Subcutaneous adipose tissue (tissue), 4 donors: ENCODE measurements around the gene S100G. TPM values are rescaled to one million over a fixed set of nuclear protein-coding genes. Genes with fewer than 3 reads are reported as not detected.

ENCODE experiments used
- CTCF ChIP-seq: fragments of 450-650 bp; IDR thresholded peaks from one replicate; pipeline ENCODE4 v1.5.1; 2016; ENCODE audit warnings: low read depth, mild to moderate bottlenecking, control low read depth, antibody characterized with exemption, moderate library complexity
- total RNA-seq, 4 donors: library from RNA; depleted of rRNA; stranded (reverse); fragments of >200 nt; gene quantifications; one replicate each; pipeline ENCODE4 v1.1.0, GENCODE V29; 2016

Gene S100G
- total RNA-seq, 4 donors from 2014 or later = not detected

DNA sequence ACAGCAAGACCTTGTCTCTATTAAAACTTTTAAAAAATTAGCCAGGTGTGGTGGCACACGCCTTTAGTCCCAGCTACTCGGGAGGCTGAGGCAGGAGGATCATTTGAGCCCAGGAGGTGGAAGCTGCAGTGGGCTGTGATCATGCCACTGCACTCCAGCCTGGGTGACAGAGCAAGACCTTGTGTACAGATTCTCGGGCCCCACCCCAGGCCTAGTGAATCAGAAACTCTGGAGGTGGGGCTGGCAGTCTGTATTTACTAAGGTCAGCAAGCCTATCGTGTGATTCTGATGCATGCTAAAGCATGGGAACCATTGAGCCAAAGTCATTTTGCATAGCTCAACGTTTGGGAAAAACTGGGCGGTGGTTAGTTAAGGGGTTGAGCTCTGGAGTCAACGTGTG, 3.5 kb downstream of the S100G start:
- no peak for TF ChIP-seq CTCF

DNA sequence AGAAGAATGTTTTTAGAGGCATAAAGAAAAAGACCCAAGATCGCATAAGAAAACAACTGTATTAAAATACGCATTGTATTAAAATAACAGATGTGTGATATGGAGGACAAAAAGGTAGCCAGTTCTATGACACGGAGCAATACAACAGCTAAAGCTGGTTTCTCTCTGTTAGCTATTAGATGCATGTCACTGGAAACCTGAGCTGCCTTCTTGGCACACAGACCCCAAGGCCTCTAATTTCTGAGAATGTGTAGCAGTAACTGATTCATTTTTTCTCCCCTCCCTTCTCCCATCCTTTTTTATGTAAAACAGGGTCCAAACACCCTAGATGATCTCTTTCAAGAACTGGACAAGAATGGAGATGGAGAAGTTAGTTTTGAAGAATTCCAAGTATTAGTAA, 4.1 kb downstream of the S100G start:
- no peak for TF ChIP-seq CTCF

DNA sequence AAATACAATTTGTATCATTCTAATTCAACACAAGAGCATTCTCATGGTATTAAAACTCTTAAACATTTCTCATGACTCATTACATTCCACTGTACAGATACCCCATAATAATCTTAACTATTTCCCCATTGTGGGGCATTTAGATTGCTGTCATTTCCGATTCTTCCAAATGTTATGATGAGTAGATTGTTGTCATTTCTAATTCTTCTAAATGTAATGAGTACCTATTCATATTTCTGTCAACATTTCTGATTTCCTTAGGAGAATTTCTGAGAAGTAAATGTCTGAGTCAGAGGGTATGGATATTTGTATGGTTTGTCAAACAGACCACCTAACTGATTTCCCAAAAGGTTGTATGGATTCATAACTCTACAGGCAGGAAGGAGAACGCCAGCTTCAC, 8.3 kb downstream of the S100G start:
- no peak for TF ChIP-seq CTCF

DNA sequence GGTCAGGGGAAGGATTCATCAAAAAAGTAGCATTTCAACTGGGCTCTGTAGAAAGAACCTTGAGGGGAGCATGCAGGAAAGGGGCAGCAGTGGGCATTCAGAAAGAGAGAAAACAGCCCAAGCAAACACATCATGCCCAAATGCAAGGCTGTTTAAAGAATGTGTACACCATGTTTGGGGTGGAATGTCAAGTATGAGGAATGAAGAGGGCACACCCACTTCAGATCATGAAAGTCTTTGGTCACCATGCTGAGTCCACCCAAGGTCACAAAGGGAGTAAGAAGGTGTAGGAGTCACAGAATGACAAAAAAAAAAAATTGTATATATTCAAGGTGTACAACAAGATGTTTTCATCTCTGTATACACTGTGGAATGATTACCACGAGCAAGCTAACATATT, 9.4 kb downstream of the S100G start:
- no peak for TF ChIP-seq CTCF

DNA sequence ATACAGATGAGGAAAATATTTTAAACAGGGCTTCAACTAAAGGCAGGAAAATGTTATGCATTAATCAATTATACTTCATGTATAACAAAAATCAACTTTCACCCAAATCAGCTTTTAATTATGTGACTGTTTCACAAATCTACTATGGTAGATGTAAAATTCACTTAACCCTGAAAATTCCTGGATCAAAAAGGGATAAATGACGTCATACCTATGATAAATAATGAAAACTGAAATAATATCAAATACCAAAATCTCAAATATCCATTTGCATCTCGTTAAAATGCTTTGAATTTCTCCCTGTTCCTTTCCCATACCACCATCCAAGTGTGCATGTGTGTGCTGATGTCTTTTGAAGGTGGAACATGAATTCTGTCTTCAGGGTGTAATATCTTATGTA, 11.5 kb downstream of the S100G start:
- TF ChIP-seq CTCF = no peak

DNA sequence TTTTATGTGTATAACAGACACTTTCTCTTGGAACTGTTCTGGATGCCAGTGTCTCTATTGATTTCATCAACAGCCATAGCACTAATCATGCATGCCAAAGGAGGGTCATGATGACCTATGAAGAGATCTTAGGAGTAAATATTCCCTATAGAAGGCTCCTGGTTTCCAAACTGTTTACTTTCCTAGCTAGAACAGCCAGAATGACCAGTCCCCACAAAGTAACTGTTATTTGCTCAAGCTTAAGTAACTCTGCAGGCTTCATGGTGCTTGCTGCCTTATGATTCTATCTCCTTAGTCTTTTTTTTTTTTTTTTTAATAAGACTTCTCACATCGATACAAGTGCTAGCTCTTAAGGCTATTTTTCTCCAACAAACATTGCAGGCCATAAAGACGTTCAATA, 12.4 kb downstream of the S100G start:
- no peak for TF ChIP-seq CTCF

DNA sequence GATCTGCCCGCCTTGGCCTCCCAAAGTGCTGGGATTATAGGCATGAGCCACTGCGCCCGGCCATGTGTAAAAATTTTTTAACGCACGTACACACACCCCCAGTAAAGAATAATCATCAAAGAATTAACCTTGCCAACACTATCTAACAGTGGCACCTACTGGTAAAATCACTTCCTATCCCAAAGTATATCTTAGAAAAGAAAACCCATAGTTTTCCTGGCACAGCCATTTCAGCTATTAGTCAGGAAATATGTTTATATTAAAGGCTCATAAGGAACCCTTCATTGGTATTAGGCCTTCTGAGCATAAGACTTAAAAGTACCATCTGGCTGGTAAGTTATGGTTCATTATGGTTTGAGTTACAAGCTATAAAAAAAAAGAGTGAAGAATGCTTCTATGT, 14.1 kb downstream of the S100G start:
- no peak for TF ChIP-seq CTCF

DNA sequence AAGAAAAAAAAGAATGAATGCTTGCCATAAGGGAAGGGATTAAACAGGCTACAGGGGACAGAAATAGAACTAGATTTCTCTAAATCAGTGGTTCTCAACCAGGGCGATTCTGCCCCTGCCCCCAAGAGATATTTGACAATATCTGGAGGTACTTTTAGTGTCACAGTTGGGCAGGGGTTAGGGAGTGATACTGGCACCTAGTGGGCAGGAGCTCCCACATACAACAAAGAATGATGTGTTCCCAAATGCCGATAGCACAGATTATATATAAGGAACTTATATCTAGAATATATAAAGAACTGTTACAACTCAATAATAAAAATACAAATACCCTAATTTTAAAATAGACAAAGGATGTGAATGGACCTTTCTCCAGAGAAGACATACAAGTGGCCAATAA, 14.7 kb downstream of the S100G start:
- no peak for TF ChIP-seq CTCF
